HFF-Myc (cell line): Measurements from ENCODE around the gene MMP26.
"Not testable (repeated sequence)": the region's sequence is repeated elsewhere in the genome, so short reads cannot be mapped to it uniquely, and the experiment has no call there.

Source experiments
- DNase-seq: peaks from one replicate; pipeline ENCODE4 v3.0.0-alpha.2; 2011; ENCODE audit warnings: low read depth; ENCODE audit errors: extremely low read depth
- H3K4me3 ChIP-seq: replicated peaks from 2 replicates; pipeline ENCODE4 v1.5.1; 2011; ENCODE audit warnings: low read depth, mild to moderate bottlenecking, control low read depth, low read length
- CTCF ChIP-seq: IDR thresholded peaks from 2 replicates; pipeline ENCODE4 v1.5.1; 2012; ENCODE audit warnings: mild to moderate bottlenecking, low read depth, low read length, control low read depth; ENCODE audit errors: missing control alignments

MMP26 gene

GRCh38 chr11:4695442-4695841, 9.1 kb upstream of the MMP26 start:
- no peak overlapping the region for H3K4me3 ChIP-seq
- DNase-seq, result no peak
- TF ChIP-seq CTCF, result no peak

- no peak for TF ChIP-seq CTCF
- no peak for DNase-seq
- no peak within 1 kb of the TSS for H3K4me3 ChIP-seq
These were observed 7.0 kb upstream of the MMP26 start, which contains the start of gene OR51E2 for GRCh38 chr11:4697585-4697984. Gene OR51E2, minus strand, starts transcription at chr11:4697853. Its CDS starts 15,142 bp downstream, at chr11:4682711.

- no peak overlapping the region for H3K4me3 ChIP-seq
- no peak for DNase-seq
- no peak for TF ChIP-seq CTCF
These were observed 4.7 kb upstream of the MMP26 start for GRCh38 chr11:4699697-4700435.

- TF ChIP-seq CTCF, result no peak
- H3K4me3 ChIP-seq, result no peak overlapping the region
- DNase-seq, result no peak
These were observed 4.2 kb upstream of the MMP26 start for GRCh38 chr11:4700436-4700820.

- no peak overlapping the region for H3K4me3 ChIP-seq
- TF ChIP-seq CTCF, result no peak
- no peak for DNase-seq
These were observed 278 bp downstream of the MMP26 start for GRCh38 chr11:4704790-4705334.

GRCh38 chr11:4713241-4713640, 8.7 kb downstream of the MMP26 start:
- no peak overlapping the region for H3K4me3 ChIP-seq
- TF ChIP-seq CTCF, result no peak
- no peak for DNase-seq

- no peak for DNase-seq
- no peak for TF ChIP-seq CTCF
- no peak overlapping the region for H3K4me3 ChIP-seq
These were observed 9.7 kb downstream of the MMP26 start for GRCh38 chr11:4714300-4714699.

GRCh38 chr11:4722616-4723534, 18.3 kb downstream of the MMP26 start:
- not testable (repeated sequence) for H3K4me3 ChIP-seq, DNase-seq
